B cell (primary cell): ENCODE results near the gene RPS15. TPM values are rescaled to one million over a fixed set of nuclear protein-coding genes. Genes with fewer than 3 reads are reported as not detected.

Experiments used
- ATAC-seq: fragments of 200-7000 bp; cut with Tn5 transposase; one replicate; pipeline ENCODE4 v1.10.0; 2021; ENCODE audit warnings: low read depth, mild to moderate bottlenecking, moderate number of reproducible peaks, moderate library complexity
- CTCF ChIA-PET: fragments of 350-600 bp; sonication (Branson Sonifier 250); formaldehyde crosslinking; loops from one replicate; lab custom pipeline; 2021; ENCODE audit warnings: antibody characterized with exemption, inconsistent platforms; lab: Charles Lee
- POLR2A ChIA-PET: fragments of 350-600 bp; sonication (Branson Sonifier 250); formaldehyde crosslinking; loops from one replicate; lab custom pipeline; 2021; ENCODE audit warnings: antibody characterized with exemption; lab: Charles Lee
- DNase-seq: peaks from one replicate; pipeline ENCODE4 v3.0.0; 2013
- H2AFZ ChIP-seq: 2 replicates; pipeline ENCODE4 v1.6.1; 2012; ENCODE audit warnings: mild to moderate bottlenecking, low read depth, low read length; ENCODE audit not compliant: insufficient read depth, poor library complexity, severe bottlenecking
- H3K27ac ChIP-seq, 2 donors: 1 replicate in 1 of 2; 2 replicates in 1 of 2; pipeline ENCODE4 v1.5.1; 2012 to 2013; ENCODE audit warnings: low read length in 2 of 2, mild to moderate bottlenecking in 2 of 2, moderate library complexity in 1 of 2
- H3K27me3 ChIP-seq, 4 experiments: fragments of 200-600 bp in 1 of 4; sonication (generic) in 1 of 4; replicated peaks in 1 of 4; 1 replicate in 2 of 4; 2 replicates in 2 of 4; pipeline versions ENCODE4 v1.6.1 to v1.7.0; 2013 to 2016; ENCODE audit warnings: low read length in 3 of 4, mild to moderate bottlenecking in 2 of 4, mixed read lengths in 1 of 4, moderate library complexity in 1 of 4; ENCODE audit not compliant: insufficient read depth in 4 of 4, control insufficient read depth in 3 of 4; ENCODE audit errors: control extremely low read depth in 1 of 4
- H3K36me3 ChIP-seq, 2 experiments: replicated peaks in 1 of 2; 1 replicate in 1 of 2; 2 replicates in 1 of 2; pipeline versions ENCODE4 v1.6.1 to v1.7.1; 2013; ENCODE audit warnings: low read length in 1 of 2; ENCODE audit not compliant: insufficient read depth in 2 of 2, control insufficient read depth in 1 of 2; ENCODE audit errors: control extremely low read depth in 1 of 2, extremely low read depth in 1 of 2
- H3K4me1 ChIP-seq, 2 donors: fragments of 200-600 bp in 1 of 2; sonication (generic) in 1 of 2; 1 replicate in 1 of 2; 2 replicates in 1 of 2; pipeline versions ENCODE4 v1.5.1 to v1.6.1; 2013 to 2017; ENCODE audit warnings: low read length in 2 of 2; ENCODE audit not compliant: control insufficient read depth in 2 of 2, insufficient read depth in 2 of 2
- H3K4me2 ChIP-seq: replicated peaks from 2 replicates; pipeline ENCODE3; 2012; ENCODE audit warnings: mild to moderate bottlenecking, low read depth, low read length; ENCODE audit not compliant: poor library complexity, severe bottlenecking
- H3K4me3 ChIP-seq, 5 experiments: fragments of 200-600 bp in 1 of 5; sonication (generic) in 1 of 5; 1 replicate in 3 of 5; 2 replicates in 2 of 5; pipeline versions ENCODE4 v1.5.1 to v1.7.0; 2011 to 2016; ENCODE audit warnings: low read length in 4 of 5, mild to moderate bottlenecking in 4 of 5, low read depth in 2 of 5, control low read depth in 1 of 5, moderate library complexity in 1 of 5; ENCODE audit not compliant: insufficient read depth in 1 of 5; ENCODE audit errors: control extremely low read depth in 1 of 5, extremely low read depth in 1 of 5
- H3K79me2 ChIP-seq: fragments of 200-600 bp; sonication (generic); one replicate; pipeline ENCODE4 v1.6.0; 2016; ENCODE audit warnings: low read length; ENCODE audit not compliant: control insufficient read depth, insufficient read depth
- H3K9ac ChIP-seq: fragments of 200-600 bp; sonication (generic); 2 replicates; pipeline ENCODE4 v1.6.1; 2017; ENCODE audit warnings: mild to moderate bottlenecking, low read length, moderate library complexity
- H3K9me3 ChIP-seq, 3 donors: one replicate each; pipeline versions ENCODE4 v1.6.1 to v1.7.1; 2013; ENCODE audit warnings: low read length in 2 of 3; ENCODE audit not compliant: control insufficient read depth in 2 of 3, insufficient read depth in 1 of 3; ENCODE audit errors: control extremely low read depth in 1 of 3
- H4K20me1 ChIP-seq: 2 replicates; pipeline ENCODE4 v1.6.0; 2012; ENCODE audit warnings: mild to moderate bottlenecking, low read length; ENCODE audit not compliant: insufficient read depth, control insufficient read depth, poor library complexity, severe bottlenecking
- H3K27ac Mint-ChIP-seq: one replicate; pipeline ENCODE4 v1.8.0; 2021; ENCODE audit warnings: mixed read lengths
- H3K27me3 Mint-ChIP-seq: one replicate; pipeline ENCODE4 v1.8.0; 2021; ENCODE audit warnings: mixed read lengths
- H3K4me1 Mint-ChIP-seq: one replicate; pipeline ENCODE4 v1.8.0; 2021; ENCODE audit warnings: mixed read lengths
- H3K4me3 Mint-ChIP-seq: one replicate; pipeline ENCODE4 v1.8.0; 2021; ENCODE audit warnings: mixed read lengths
- H3K9me3 Mint-ChIP-seq: one replicate; pipeline ENCODE4 v1.8.0; 2022; ENCODE audit warnings: mixed read lengths; ENCODE audit not compliant: insufficient read depth
- CTCF ChIP-seq: fragments of 200-600 bp; IDR thresholded peaks from one replicate; pipeline ENCODE4 v1.8.0; 2022; ENCODE audit warnings: antibody characterized with exemption, mild to moderate bottlenecking
- EZH2 ChIP-seq: IDR thresholded peaks from 2 replicates; pipeline ENCODE4 v1.6.1; 2012; ENCODE audit warnings: borderline replicate concordance, low read depth, mild to moderate bottlenecking, moderate library complexity, low read length; ENCODE audit not compliant: insufficient read depth, poor library complexity, severe bottlenecking
- WGBS: methylation state at CpG from one replicate; pipeline ENCODE4 v1.1.5; 2013; ENCODE audit warnings: missing lambda C conversion rate; ENCODE audit not compliant: insufficient coverage; 5-methylcytosine and 5-hydroxymethylcytosine counted together
- intact Hi-C: fragments of 100-400 bp; cut with micrococcal nuclease; formaldehyde crosslinking; loops from one replicate; pipeline ENCODE4 v1.10.0; 2022
- polyA plus RNA-seq: library from polyadenylated mRNA; depleted of rRNA; stranded (reverse); fragments of >200 nt; gene quantifications from 2 replicates; pipeline ENCODE4 v1.2.3, GENCODE V29; 2012
- total RNA-seq, 2 donors: library from RNA; stranded (reverse); fragments of 120-200 nt in 1 of 2; gene quantifications; 1 replicate in 1 of 2; 2 replicates in 1 of 2; pipeline versions ENCODE4 v1.2.3 to v1.2.4, GENCODE V29; 2013 to 2022

RPS15 gene
- total and polyA plus RNA-seq, 2 donors (not counting 1 experiment from before 2014, with no cell fraction given) = 1,520 to 6,007 TPM

- H3K4me3 Mint-ChIP-seq = no peak overlapping the region
- POLR2A ChIA-PET = interaction anchor here (0.9 kb wide), 1 partner anchor 15 kb away, joined by 3 read pairs; the partner anchor contains the start of gene NDUFS7
- H3K4me1 ChIP-seq = peaks cover 15 to 22% of the 10 kb centered on the region in 2 donors
- H3K4me2 ChIP-seq = no peak overlapping the region
- TF ChIP-seq EZH2 (no peak), CTCF (no peak)
- ATAC-seq (no peak), DNase-seq (no peak)
- intact Hi-C loops = no loop called here
- H2AFZ ChIP-seq = no peak overlapping the region
- no peaks in the 10 kb centered on the region for H3K36me3 ChIP-seq
- H3K9me3 Mint-ChIP-seq = no peaks in the 10 kb centered on the region
- CTCF ChIA-PET = no interaction called here
- peaks cover 4% of the 10 kb centered on the region for H3K27me3 Mint-ChIP-seq
- no peak overlapping the region for H3K27ac Mint-ChIP-seq
- no peaks in the 10 kb centered on the region for H4K20me1 ChIP-seq
- H3K27me3 ChIP-seq = peaks cover 0 to 18% (median 5%) of the 10 kb centered on the region in 4 experiments
- 96% methylated on average over 16 of the region's 19 CpGs for WGBS
- peaks cover 12% of the 10 kb centered on the region for H3K4me1 Mint-ChIP-seq
- peaks cover 0 to 4% (median 0%) of the 10 kb centered on the region in 3 donors for H3K9me3 ChIP-seq
- no peak overlapping the region for H3K4me3 ChIP-seq
- H3K79me2 ChIP-seq = no peaks in the 10 kb centered on the region
- no peak overlapping the region for H3K9ac ChIP-seq
- H3K27ac ChIP-seq = no peak overlapping the region
Measured at GRCh38 chr19:1399079-1399478, 39.1 kb upstream of the RPS15 start.

- no peaks in the 10 kb centered on the region for H3K9me3 Mint-ChIP-seq
- no peak overlapping the region for H2AFZ ChIP-seq
- no peak overlapping the region for H3K27ac ChIP-seq
- H3K4me1 Mint-ChIP-seq = peaks cover 12% of the 10 kb centered on the region
- H3K36me3 ChIP-seq = no peaks in the 10 kb centered on the region
- no peak overlapping the region for H3K4me3 ChIP-seq
- H3K9me3 ChIP-seq = peaks cover 0 to 4% (median 0%) of the 10 kb centered on the region in 3 donors
- intact Hi-C loops = no loop called here
- H3K79me2 ChIP-seq = no peaks in the 10 kb centered on the region
- H3K4me1 ChIP-seq = peaks cover 15 to 22% of the 10 kb centered on the region in 2 donors
- H3K27me3 ChIP-seq = peaks cover 0 to 23% (median 5%) of the 10 kb centered on the region in 4 experiments
- H3K4me2 ChIP-seq = no peak overlapping the region
- H3K27me3 Mint-ChIP-seq = peaks cover 4% of the 10 kb centered on the region
- ATAC-seq (no peak), DNase-seq (no peak)
- TF ChIP-seq CTCF = no peak
- no peak for TF ChIP-seq EZH2
- ChIA-PET POLR2A (no interaction called here), CTCF (no interaction called here)
- no peak overlapping the region for H3K27ac Mint-ChIP-seq
- 95% methylated on average over 14 of the region's 15 CpGs for WGBS
- no peak overlapping the region for H3K9ac ChIP-seq
- H4K20me1 ChIP-seq = no peaks in the 10 kb centered on the region
- no peak overlapping the region for H3K4me3 Mint-ChIP-seq
Measured at GRCh38 chr19:1399745-1400144, 38.5 kb upstream of the RPS15 start.
